ENCODE data around the gene RBFOX2. TPM values are rescaled to one million over a fixed set of nuclear protein-coding genes. Genes with fewer than 3 reads are reported as not detected.
A peak's percentile ranks its signal among the peaks of the same experiment; 100 is the strongest.

The RBFOX2 gene
- total and polyA plus RNA-seq, 10 donors, result 2.6 to 39.6 (median 31.8) TPM

DNA sequence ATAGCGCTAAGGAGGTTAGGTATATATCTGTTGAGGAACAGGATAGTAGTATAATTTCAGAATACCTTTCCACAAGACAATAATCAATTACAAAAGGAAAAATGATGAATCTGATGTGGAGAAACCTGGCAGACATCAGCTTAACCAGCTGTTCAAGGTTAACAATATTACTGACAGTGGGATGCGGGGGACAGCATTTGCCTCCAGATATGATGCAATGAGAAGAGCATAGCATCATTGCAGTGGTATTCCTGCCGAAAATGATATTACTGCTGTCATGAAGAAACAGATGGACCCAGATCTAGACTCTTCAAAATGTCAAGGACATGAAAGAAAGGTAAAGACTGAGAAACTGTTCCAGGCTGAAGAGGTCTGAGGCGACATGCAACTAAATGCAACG is 49.7 kb downstream of the RBFOX2 start:
- no peaks in the 10 kb centered on the region for H3K9me3 ChIP-seq
- H3K4me1 ChIP-seq, result peaks cover 0 to 7% (median 0%) of the 10 kb centered on the region in 6 donors
- WGBS, 5 donors, result 78 to 93% (median 88%) methylated on average over 5 of the region's 5 CpGs
- no peak overlapping the region for H3K4me3 ChIP-seq
- peak overlapping the region in 2 of 8 donors; percentile 31 to 36 for H3K27ac ChIP-seq
- H3K27me3 ChIP-seq (replicated peaks in 1 of 7), result no peaks in the 10 kb centered on the region
- H3K36me3 ChIP-seq, result no peaks in the 10 kb centered on the region
- DNase-seq, result no peak
- intact Hi-C loops (cut with DNase I; ENCODE audit: low total_unique reads), result no loop called here
- TF ChIP-seq POLR2AphosphoS5 (IDR thresholded peaks at IDR 0.05), result peak in 1 of 3 donors; percentile 50
- TF ChIP-seq, protein P1, sequence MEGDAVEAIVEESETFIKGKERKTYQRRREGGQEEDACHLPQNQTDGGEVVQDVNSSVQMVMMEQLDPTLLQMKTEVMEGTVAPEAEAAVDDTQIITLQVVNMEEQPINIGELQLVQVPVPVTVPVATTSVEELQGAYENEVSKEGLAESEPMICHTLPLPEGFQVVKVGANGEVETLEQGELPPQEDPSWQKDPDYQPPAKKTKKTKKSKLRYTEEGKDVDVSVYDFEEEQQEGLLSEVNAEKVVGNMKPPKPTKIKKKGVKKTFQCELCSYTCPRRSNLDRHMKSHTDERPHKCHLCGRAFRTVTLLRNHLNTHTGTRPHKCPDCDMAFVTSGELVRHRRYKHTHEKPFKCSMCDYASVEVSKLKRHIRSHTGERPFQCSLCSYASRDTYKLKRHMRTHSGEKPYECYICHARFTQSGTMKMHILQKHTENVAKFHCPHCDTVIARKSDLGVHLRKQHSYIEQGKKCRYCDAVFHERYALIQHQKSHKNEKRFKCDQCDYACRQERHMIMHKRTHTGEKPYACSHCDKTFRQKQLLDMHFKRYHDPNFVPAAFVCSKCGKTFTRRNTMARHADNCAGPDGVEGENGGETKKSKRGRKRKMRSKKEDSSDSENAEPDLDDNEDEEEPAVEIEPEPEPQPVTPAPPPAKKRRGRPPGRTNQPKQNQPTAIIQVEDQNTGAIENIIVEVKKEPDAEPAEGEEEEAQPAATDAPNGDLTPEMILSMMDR (IDR thresholded peaks at IDR 0.05 in 8 of 11, conservative IDR thresholded peaks at IDR 0.05 in 3 of 11), result no peak
- no peak for TF ChIP-seq POLR2A (IDR thresholded peaks at IDR 0.05)

DNA sequence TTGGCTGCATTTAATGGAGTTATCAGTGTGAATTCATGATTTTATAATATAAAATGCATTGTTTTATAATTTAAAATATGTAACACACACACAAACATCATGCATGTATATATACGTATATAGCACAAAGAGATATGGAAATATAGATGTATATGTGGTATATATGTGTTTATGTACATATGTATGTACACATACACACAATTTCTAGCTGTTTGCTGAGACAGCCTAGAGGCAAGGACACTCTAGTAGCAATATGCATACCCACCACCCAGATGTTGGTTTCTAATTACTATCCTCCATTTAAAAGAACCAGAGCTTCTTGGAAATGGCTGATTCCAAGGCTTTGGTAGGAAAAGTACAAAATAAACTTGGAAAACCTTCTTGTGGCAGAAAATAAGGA is 50.4 kb downstream of the RBFOX2 start:
- intact Hi-C loops (cut with DNase I; ENCODE audit: low total_unique reads), result no loop called here
- Histone ChIP-seq H3K9me3 (no peaks in the 10 kb centered on the region), H3K36me3 (no peaks in the 10 kb centered on the region), H3K27ac (peak overlapping the region in 3 of 8 donors; percentile 22 to 36 (median 31)), H3K4me1 (peaks cover 0 to 12% (median 1%) of the 10 kb centered on the region in 6 donors), H3K4me3 (no peak overlapping the region), H3K27me3 (replicated peaks in 1 of 7) (no peaks in the 10 kb centered on the region)
- WGBS, 5 donors, result 91 to 97% (median 92%) methylated on average over 1 of the region's 1 CpG
- TF ChIP-seq POLR2AphosphoS5 (IDR thresholded peaks at IDR 0.05) (no peak), POLR2A (IDR thresholded peaks at IDR 0.05) (no peak)
- TF ChIP-seq, protein P1 (IDR thresholded peaks at IDR 0.05 in 8 of 11, conservative IDR thresholded peaks at IDR 0.05 in 3 of 11), result no peak
- DNase-seq, result no peak

DNA sequence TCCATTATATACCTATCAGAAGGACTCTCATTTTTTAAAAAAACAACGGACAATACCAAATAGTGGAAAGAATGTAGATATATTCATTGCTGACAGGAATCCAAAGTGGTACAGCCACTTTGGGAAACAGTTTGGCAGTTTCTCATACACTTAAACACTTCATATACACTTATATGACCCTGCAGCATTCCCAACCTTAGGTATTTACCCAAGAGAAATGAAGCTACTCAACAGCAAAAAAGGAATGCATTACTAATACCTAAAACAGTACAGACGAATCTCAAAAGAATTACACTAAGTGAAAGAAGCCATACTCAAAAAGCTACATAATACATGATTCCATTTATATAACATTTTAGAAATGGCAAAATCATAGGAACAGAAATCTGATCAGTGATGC is 51.5 kb downstream of the RBFOX2 start:
- Histone ChIP-seq H3K4me3 (no peak overlapping the region), H3K36me3 (no peaks in the 10 kb centered on the region), H3K9me3 (no peaks in the 10 kb centered on the region), H3K4me1 (peaks cover 0 to 17% (median 4%) of the 10 kb centered on the region in 6 donors), H3K27me3 (replicated peaks in 1 of 7) (no peaks in the 10 kb centered on the region), H3K27ac (no peak overlapping the region)
- DNase-seq, result no peak
- intact Hi-C loops (cut with DNase I; ENCODE audit: low total_unique reads), result no loop called here
- 70 to 87% (median 83%) methylated on average over 2 of the region's 2 CpGs for WGBS, 5 donors
- TF ChIP-seq POLR2AphosphoS5 (IDR thresholded peaks at IDR 0.05) (no peak), POLR2A (IDR thresholded peaks at IDR 0.05) (no peak)
- TF ChIP-seq, protein P1 (IDR thresholded peaks at IDR 0.05 in 8 of 11, conservative IDR thresholded peaks at IDR 0.05 in 3 of 11), result no peak

DNA sequence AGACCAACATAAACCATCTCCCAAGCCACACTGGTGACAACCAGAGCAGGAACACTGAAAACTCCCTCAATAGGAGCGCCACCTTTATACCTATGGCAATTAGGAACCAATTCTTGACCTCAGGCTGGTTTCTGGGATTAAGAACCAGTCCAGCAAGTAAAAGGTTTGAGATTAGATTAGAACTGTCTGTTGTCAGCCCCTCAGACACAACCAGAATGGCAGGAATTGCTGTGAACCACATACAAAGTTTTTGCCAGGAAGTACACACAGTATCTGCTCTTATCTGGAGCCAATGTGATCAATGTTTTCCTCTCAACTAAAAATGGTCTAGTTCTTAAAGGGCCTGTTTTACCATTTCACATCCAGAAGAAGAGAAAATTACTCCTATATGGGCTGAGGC is 55.2 kb downstream of the RBFOX2 start:
- intact Hi-C loops (cut with DNase I; ENCODE audit: low total_unique reads), result no loop called here
- Histone ChIP-seq H3K9me3 (no peaks in the 10 kb centered on the region), H3K36me3 (no peaks in the 10 kb centered on the region), H3K27ac (peak overlapping the region in 6 of 8 donors; percentile 40 to 60 (median 50)), H3K4me3 (no peak overlapping the region), H3K27me3 (replicated peaks in 1 of 7) (no peaks in the 10 kb centered on the region), H3K4me1 (peaks cover 0 to 31% (median 11%) of the 10 kb centered on the region in 6 donors)
- no peak for TF ChIP-seq POLR2A (IDR thresholded peaks at IDR 0.05)
- TF ChIP-seq, protein P1 (IDR thresholded peaks at IDR 0.05 in 8 of 11, conservative IDR thresholded peaks at IDR 0.05 in 3 of 11), result no peak
- no peak for TF ChIP-seq POLR2AphosphoS5 (IDR thresholded peaks at IDR 0.05)
- DNase-seq, result no peak
- WGBS, 5 donors, result 87 to 98% (median 97%) methylated on average over 1 of the region's 1 CpG
